Hepatocyte (in vitro differentiated cells): ENCODE results near the gene RNU6-9. TPM values are rescaled to one million over a fixed set of nuclear protein-coding genes. Genes with fewer than 3 reads are reported as not detected.
A peak's percentile ranks its signal among the peaks of the same experiment; 100 is the strongest.

Source experiments
- DNase-seq: peaks from one replicate; pipeline ENCODE4 v3.0.0-alpha.2; 2016; ENCODE audit warnings: low spot score
- H2AFZ ChIP-seq: fragments of 200-600 bp; sonication (generic); 2 replicates; pipeline ENCODE4 v1.6.0; 2016; ENCODE audit warnings: antibody characterized with exemption, mild to moderate bottlenecking
- H3K27ac ChIP-seq: fragments of 200-600 bp; sonication (generic); 2 replicates; pipeline ENCODE4 v1.5.1; 2016; ENCODE audit warnings: mild to moderate bottlenecking
- H3K27me3 ChIP-seq: fragments of 200-600 bp; sonication (generic); 2 replicates; pipeline ENCODE4 v1.6.1; 2016
- H3K36me3 ChIP-seq: fragments of 200-600 bp; sonication (generic); replicated peaks from 2 replicates; pipeline ENCODE4 v1.5.1; 2016; ENCODE audit warnings: low read depth; ENCODE audit not compliant: insufficient read depth
- H3K4me1 ChIP-seq: fragments of 200-600 bp; sonication (generic); 2 replicates; pipeline ENCODE4 v1.5.1; 2016; ENCODE audit warnings: mild to moderate bottlenecking, moderate library complexity; ENCODE audit not compliant: insufficient read depth
- H3K4me2 ChIP-seq: fragments of 200-600 bp; sonication (generic); 2 replicates; pipeline ENCODE4 v1.6.0; 2016
- H3K4me3 ChIP-seq: fragments of 200-600 bp; sonication (generic); 2 replicates; pipeline ENCODE4 v1.5.1; 2016; ENCODE audit warnings: mild to moderate bottlenecking
- H3K79me2 ChIP-seq: fragments of 200-600 bp; sonication (generic); 2 replicates; pipeline ENCODE4 v1.6.0; 2017; ENCODE audit warnings: mild to moderate bottlenecking
- H3K9me2 ChIP-seq: fragments of 200-600 bp; sonication (generic); replicated peaks from 2 replicates; pipeline ENCODE4 v1.6.0; 2017; ENCODE audit warnings: mild to moderate bottlenecking; ENCODE audit not compliant: insufficient read depth
- H3K9me3 ChIP-seq: fragments of 200-600 bp; sonication (generic); 2 replicates; pipeline ENCODE4 v1.5.1; 2016; ENCODE audit warnings: low read depth, mild to moderate bottlenecking
- H4K20me1 ChIP-seq: fragments of 200-600 bp; sonication (generic); 2 replicates; pipeline ENCODE4 v1.6.0; 2016; ENCODE audit warnings: mild to moderate bottlenecking; ENCODE audit not compliant: insufficient read depth, poor library complexity, severe bottlenecking
- EZH2 ChIP-seq: fragments of 200-600 bp; sonication (generic); IDR thresholded peaks from 2 replicates; pipeline ENCODE4 v1.6.1; 2016; ENCODE audit warnings: antibody characterized with exemption, mild to moderate bottlenecking, borderline replicate concordance
- EZH2phosphoT487 ChIP-seq: fragments of 200-600 bp; sonication (generic); IDR thresholded peaks from one replicate; pipeline ENCODE4 v1.6.1; 2018; ENCODE audit warnings: antibody characterized with exemption, mild to moderate bottlenecking, low read depth, moderate library complexity; ENCODE audit not compliant: unreplicated experiment, severe bottlenecking
- WGBS: methylation state at CpG from one replicate; pipeline ENCODE4 v1.1.6; 2016; ENCODE audit warnings: low lambda C conversion rate; ENCODE audit errors: missing lambda C conversion rate; 5-methylcytosine and 5-hydroxymethylcytosine counted together
- polyA plus RNA-seq: library from polyadenylated mRNA; unstranded; fragments of >200 nt; fragmentation: Nextera tagmentation; extraction: Ambion mirVana; gene quantifications from 2 replicates; pipeline ENCODE4 v1.2.1, GENCODE V29; 2016
- total RNA-seq: library from RNA; depleted of rRNA; stranded (reverse); fragments of >200 nt; gene quantifications from 2 replicates; pipeline ENCODE4 v1.2.3, GENCODE V29; 2014
- TF ChIP-seq, protein P1 (sequence below): fragments of 200-600 bp; sonication (generic); IDR thresholded peaks from 2 replicates; pipeline ENCODE4 v1.5.1; 2016; ENCODE audit warnings: antibody characterized with exemption, mild to moderate bottlenecking; ENCODE audit not compliant: poor library complexity

RNU6-9 gene
- total RNA-seq (not detected in 2 replicates), polyA plus RNA-seq (not detected in 2 replicates)

DNA sequence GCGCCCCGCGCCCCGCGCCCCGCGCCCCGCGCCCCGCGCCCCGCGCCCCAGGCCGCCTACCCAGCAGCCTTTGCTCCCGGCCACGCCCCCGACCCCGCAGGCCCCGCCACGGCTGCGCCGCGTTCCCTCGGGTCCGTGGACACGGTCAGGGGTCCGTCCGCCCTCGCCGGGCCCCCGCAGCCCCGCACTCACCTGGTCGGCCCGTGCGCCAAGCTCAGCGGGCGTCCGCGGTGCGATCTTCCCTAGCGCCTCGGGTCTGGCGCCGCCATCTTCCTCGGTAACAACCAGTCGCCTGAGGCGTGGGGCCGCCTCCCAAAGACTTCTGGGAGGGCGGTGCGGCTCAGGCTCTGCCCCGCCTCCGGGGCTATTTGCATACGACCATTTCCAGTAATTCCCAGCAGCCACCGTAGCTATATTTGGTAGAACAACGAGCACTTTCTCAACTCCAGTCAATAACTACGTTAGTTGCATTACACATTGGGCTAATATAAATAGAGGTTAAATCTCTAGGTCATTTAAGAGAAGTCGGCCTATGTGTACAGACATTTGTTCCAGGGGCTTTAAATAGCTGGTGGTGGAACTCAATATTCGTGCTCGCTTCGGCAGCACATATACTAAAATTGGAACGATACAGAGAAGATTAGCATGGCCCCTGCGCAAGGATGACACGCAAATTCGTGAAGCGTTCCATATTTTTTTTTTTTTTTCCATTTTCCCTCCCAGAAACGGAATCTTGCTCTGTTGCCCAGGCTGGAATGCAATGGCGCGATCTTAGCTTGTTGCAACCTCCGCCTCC lies at the start of gene RNU6-9, which contains the start of gene MED16:
TSS of gene RNU6-9 (plus strand) at position 591 of the 796 bp plus-strand sequence.
TSS of gene MED16 (minus strand) at position 294 of the 796 bp plus-strand sequence. CDS start 2,056 bp downstream, outside the sequence.
- Histone ChIP-seq H3K4me2 (peak within 1 kb of the TSS; percentile 68), H3K27ac (peak within 1 kb of the TSS; percentile 92), H3K4me1 (no peaks in the 10 kb centered on the region), H3K9me3 (no peaks in the 10 kb centered on the region), H2AFZ (peak within 1 kb of the TSS; percentile 59), H4K20me1 (no peaks in the 10 kb centered on the region), H3K27me3 (no peaks in the 10 kb centered on the region), H3K9me2 (no peaks in the 10 kb centered on the region), H3K36me3 (no peaks in the 10 kb centered on the region), H3K79me2 (peaks cover 20% of the 10 kb centered on the region), H3K4me3 (peak within 1 kb of the TSS; percentile 88)
- DNase-seq = peak; percentile 98
- 2% methylated on average over 62 of the region's 69 CpGs for WGBS
- no peak for TF ChIP-seq EZH2phosphoT487
- TF ChIP-seq, protein P1, sequence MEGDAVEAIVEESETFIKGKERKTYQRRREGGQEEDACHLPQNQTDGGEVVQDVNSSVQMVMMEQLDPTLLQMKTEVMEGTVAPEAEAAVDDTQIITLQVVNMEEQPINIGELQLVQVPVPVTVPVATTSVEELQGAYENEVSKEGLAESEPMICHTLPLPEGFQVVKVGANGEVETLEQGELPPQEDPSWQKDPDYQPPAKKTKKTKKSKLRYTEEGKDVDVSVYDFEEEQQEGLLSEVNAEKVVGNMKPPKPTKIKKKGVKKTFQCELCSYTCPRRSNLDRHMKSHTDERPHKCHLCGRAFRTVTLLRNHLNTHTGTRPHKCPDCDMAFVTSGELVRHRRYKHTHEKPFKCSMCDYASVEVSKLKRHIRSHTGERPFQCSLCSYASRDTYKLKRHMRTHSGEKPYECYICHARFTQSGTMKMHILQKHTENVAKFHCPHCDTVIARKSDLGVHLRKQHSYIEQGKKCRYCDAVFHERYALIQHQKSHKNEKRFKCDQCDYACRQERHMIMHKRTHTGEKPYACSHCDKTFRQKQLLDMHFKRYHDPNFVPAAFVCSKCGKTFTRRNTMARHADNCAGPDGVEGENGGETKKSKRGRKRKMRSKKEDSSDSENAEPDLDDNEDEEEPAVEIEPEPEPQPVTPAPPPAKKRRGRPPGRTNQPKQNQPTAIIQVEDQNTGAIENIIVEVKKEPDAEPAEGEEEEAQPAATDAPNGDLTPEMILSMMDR = no peak
- TF ChIP-seq EZH2 = no peak

DNA sequence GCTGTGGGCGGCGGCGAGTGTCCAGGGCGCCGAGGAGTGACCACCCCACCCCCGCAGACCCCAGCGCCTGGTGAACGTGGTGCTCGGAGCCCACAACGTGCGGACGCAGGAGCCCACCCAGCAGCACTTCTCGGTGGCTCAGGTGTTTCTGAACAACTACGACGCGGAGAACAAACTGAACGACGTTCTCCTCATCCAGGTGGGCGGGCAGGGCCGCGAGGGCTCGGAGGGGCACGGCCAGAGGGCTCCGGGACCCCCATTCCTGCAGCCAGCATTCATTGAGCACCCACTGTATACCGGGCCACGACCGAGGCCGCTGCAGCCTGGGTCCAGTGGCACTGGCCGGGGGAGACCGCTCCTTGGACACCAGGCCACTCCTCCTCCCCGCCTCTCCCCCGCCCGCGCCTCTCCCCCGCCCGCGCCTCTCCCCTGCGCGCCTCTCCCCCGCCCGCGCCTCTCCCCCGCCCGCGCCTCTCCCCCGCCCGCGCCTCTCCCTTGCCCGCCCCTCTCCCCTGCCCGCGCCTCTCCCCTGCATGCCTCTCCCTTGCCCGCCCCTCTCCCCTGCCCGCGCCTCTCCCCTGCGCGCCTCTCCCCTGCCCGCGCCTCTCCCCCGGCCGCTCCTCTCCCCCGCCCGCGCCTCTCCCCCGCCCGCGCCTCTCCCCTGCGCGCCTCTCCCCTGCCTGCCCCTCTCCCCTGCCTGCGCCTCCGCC lies 49.3 kb upstream of the RNU6-9 start:
- Histone ChIP-seq H3K9me2 (no peaks in the 10 kb centered on the region), H3K9me3 (no peaks in the 10 kb centered on the region), H3K27ac (no peak overlapping the region), H3K4me2 (peak overlapping the region; percentile 82), H3K4me3 (no peak overlapping the region), H3K36me3 (no peaks in the 10 kb centered on the region), H4K20me1 (no peaks in the 10 kb centered on the region), H3K27me3 (peaks cover 27% of the 10 kb centered on the region), H2AFZ (no peak overlapping the region), H3K79me2 (no peaks in the 10 kb centered on the region), H3K4me1 (peaks cover 10% of the 10 kb centered on the region)
- DNase-seq = no peak
- TF ChIP-seq EZH2 (peak; percentile 7), EZH2phosphoT487 (no peak)
- TF ChIP-seq, protein P1 = no peak
- 44% methylated on average over 18 of the region's 70 CpGs for WGBS

DNA sequence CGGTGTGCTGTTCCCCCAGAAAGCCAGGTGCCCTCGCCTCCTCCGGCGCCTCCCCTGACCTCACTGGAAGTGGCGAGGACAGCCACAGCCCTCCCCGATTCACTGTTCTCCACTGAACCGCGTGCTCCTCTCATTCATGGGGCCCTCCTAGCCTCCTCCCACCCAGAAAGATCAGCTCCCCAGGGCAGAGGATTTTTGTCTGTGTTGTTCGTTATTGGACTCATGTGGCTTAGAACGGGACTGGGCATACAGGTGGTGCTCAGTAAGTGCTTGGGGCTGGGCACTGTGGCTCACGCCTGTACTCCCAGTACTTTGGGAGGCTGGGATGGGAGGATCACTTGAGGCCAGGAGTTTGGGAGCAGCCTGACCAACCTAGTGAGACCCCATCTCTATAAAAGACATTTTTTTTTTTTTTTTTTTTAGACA lies 48.7 kb upstream of the RNU6-9 start:
- no peak for DNase-seq
- Histone ChIP-seq H3K27me3 (peaks cover 27% of the 10 kb centered on the region), H3K4me2 (no peak overlapping the region), H2AFZ (no peak overlapping the region), H4K20me1 (no peaks in the 10 kb centered on the region), H3K9me2 (no peaks in the 10 kb centered on the region), H3K36me3 (no peaks in the 10 kb centered on the region), H3K4me1 (peaks cover 10% of the 10 kb centered on the region), H3K27ac (no peak overlapping the region), H3K79me2 (no peaks in the 10 kb centered on the region), H3K9me3 (no peaks in the 10 kb centered on the region), H3K4me3 (no peak overlapping the region)
- 71% methylated on average over 11 of the region's 11 CpGs for WGBS
- TF ChIP-seq EZH2phosphoT487 (no peak), EZH2 (no peak)
- TF ChIP-seq, protein P1 = no peak
